ENCODE data around the gene PIRT. TPM values are rescaled to one million over a fixed set of nuclear protein-coding genes. Genes with fewer than 3 reads are reported as not detected.

The PIRT gene
- polyA plus RNA-seq, 2 of the 4 experiments (the other 2 are of a cell fraction): not detected

GRCh38 chr17:10805911-10806310 lies 32.0 kb downstream of the PIRT start:
- no peak overlapping the region for H3K4me2 ChIP-seq
- WGBS (ENCODE audit: missing lambda C conversion rate): 60% methylated on average over 6 of the region's 6 CpGs
- H3K27ac ChIP-seq: no peak overlapping the region
- no peaks in the 10 kb centered on the region for H3K9me3 ChIP-seq
- CTCF ChIA-PET: no interaction called here
- H3K4me1 ChIP-seq: no peaks in the 10 kb centered on the region
- FAIRE-seq: no peak
- POLR2A ChIA-PET: no interaction called here
- no peak for DNase-seq (ENCODE audit: low read depth in 1 of 2, low spot score in 1 of 2)
- no peak overlapping the region for H3K4me3 ChIP-seq
- no peak for ATAC-seq
- TF ChIP-seq ATOH8 (CRISPR knock-in tag; IDR thresholded peaks at IDR 0.05; ENCODE audit: low read depth): no peak
- no peak for TF ChIP-seq BHLHE40 (IDR thresholded peaks at IDR 0.05; ENCODE audit: low read depth, low read length)

GRCh38 chr17:10804546-10804945 lies 33.3 kb downstream of the PIRT start:
- ATAC-seq (no peak), DNase-seq (ENCODE audit: low read depth in 1 of 2, low spot score in 1 of 2) (no peak), FAIRE-seq (no peak)
- Histone ChIP-seq H3K9me3 (no peaks in the 10 kb centered on the region), H3K4me3 (no peak overlapping the region), H3K4me2 (no peak overlapping the region), H3K27ac (no peak overlapping the region), H3K4me1 (no peaks in the 10 kb centered on the region)
- ChIA-PET CTCF (interaction anchor here (1.5 kb wide), 1 partner anchor 10 kb away, joined by 3 read pairs; no protein-coding TSS in a partner anchor), POLR2A (no interaction called here)
- TF ChIP-seq E2F6 (IDR thresholded peaks at IDR 0.05; ENCODE audit: borderline replicate concordance, low read depth) (no peak), JUNB (IDR thresholded peaks at IDR 0.05) (no peak), NR3C1 (IDR thresholded peaks at IDR 0.05) (no peak), MAZ (IDR thresholded peaks at IDR 0.05; ENCODE audit: borderline replicate concordance, low read depth, low read length) (no peak), ZC3H11A (IDR thresholded peaks at IDR 0.05) (no peak), FOSB (CRISPR knock-in tag; IDR thresholded peaks at IDR 0.05) (no peak), RARB (CRISPR knock-in tag; IDR thresholded peaks at IDR 0.05) (no peak), SMC3 (IDR thresholded peaks at IDR 0.05) (no peak), HES2 (IDR thresholded peaks at IDR 0.05) (no peak), JUN (IDR thresholded peaks at IDR 0.05) (no peak), NFE2L2 (conservative IDR thresholded peaks at IDR 0.05; ENCODE audit: low read length) (no peak), CBX8 (IDR thresholded peaks at IDR 0.05) (no peak), MAX (IDR thresholded peaks at IDR 0.05) (no peak), SREBF2 (IDR thresholded peaks at IDR 0.05) (no peak), POLR2AphosphoS2 (conservative IDR thresholded peaks at IDR 0.05; ENCODE audit: low read length) (no peak), RFX5 (IDR thresholded peaks at IDR 0.05) (no peak), NPAS2 (CRISPR knock-in tag; IDR thresholded peaks at IDR 0.05; ENCODE audit: borderline replicate concordance) (no peak), FOSL2 (IDR thresholded peaks at IDR 0.05) (no peak), FOSL2 (CRISPR knock-in tag; IDR thresholded peaks at IDR 0.05) (no peak), ELK1 (IDR thresholded peaks at IDR 0.05; ENCODE audit: low read depth, low read length) (no peak)
- 68% methylated on average over 7 of the region's 7 CpGs for WGBS (ENCODE audit: missing lambda C conversion rate)

GRCh38 chr17:10803830-10804475 lies 33.9 kb downstream of the PIRT start, which contains the start of gene TMEM238L:
TSS of gene TMEM238L (minus strand) at chr17:10804099. CDS start at chr17:10803963, 136 bp downstream.
- Histone ChIP-seq H3K4me3 (no peak within 1 kb of the TSS), H3K9me3 (no peaks in the 10 kb centered on the region), H3K4me1 (no peaks in the 10 kb centered on the region), H3K27ac (no peak within 1 kb of the TSS), H3K4me2 (no peak within 1 kb of the TSS)
- FAIRE-seq (no peak), DNase-seq (ENCODE audit: low read depth in 1 of 2, low spot score in 1 of 2) (no peak), ATAC-seq (no peak; a peak in 1 of 6 replicates)
- 56% methylated on average over 16 of the region's 16 CpGs for WGBS (ENCODE audit: missing lambda C conversion rate)
- ChIA-PET POLR2A (no interaction called here), CTCF (interaction anchor here (1.5 kb wide), 1 partner anchor 11 kb away, joined by 3 read pairs; no protein-coding TSS in a partner anchor)
- TF ChIP-seq RARB (CRISPR knock-in tag; IDR thresholded peaks at IDR 0.05): no peak
- TF ChIP-seq JUN (IDR thresholded peaks at IDR 0.05): no peak
- no peak for TF ChIP-seq PBX3 (IDR thresholded peaks at IDR 0.05)
- no peak for TF ChIP-seq RAD21 (conservative IDR thresholded peaks at IDR 0.05 in 1 of 2, IDR thresholded peaks at IDR 0.05 in 1 of 2)
- TF ChIP-seq TP53 (CRISPR knock-in tag; IDR thresholded peaks at IDR 0.05): no peak
- TF ChIP-seq RFX5 (IDR thresholded peaks at IDR 0.05): no peak
- TF ChIP-seq FOSB (CRISPR knock-in tag; IDR thresholded peaks at IDR 0.05): no peak
